HG02759 (cell line): Measurements from ENCODE around the gene TMLHE.
"Not testable (repeated sequence)": the region's sequence is repeated elsewhere in the genome, so short reads cannot be mapped to it uniquely, and the experiment has no call there.

ENCODE experiments used
- ATAC-seq: cut with Tn5 transposase; IDR thresholded peaks from one replicate; pipeline ENCODE4 v1.9.1; 2021; ENCODE audit warnings: mild to moderate bottlenecking, moderate library complexity; ENCODE audit not compliant: unreplicated experiment

The TMLHE gene

GRCh38 chrX:155505296-155505695 is 107.5 kb downstream of the TMLHE start:
- ATAC-seq = no peak

GRCh38 chrX:155495134-155495533 is 117.6 kb downstream of the TMLHE start:
- ATAC-seq = not testable (repeated sequence)

- not testable (repeated sequence) for ATAC-seq
Measured at GRCh38 chrX:155491421-155491820, 121.3 kb downstream of the TMLHE start.

- ATAC-seq = not testable (repeated sequence)
Measured at GRCh38 chrX:155477136-155477535, 135.6 kb downstream of the TMLHE start.

- peak; percentile 75 for ATAC-seq
Measured at GRCh38 chrX:155466269-155466938, 146.3 kb downstream of the TMLHE start.

GRCh38 chrX:155460501-155460900 is 152.3 kb downstream of the TMLHE start:
- ATAC-seq = not testable (repeated sequence)

GRCh38 chrX:155458471-155458870 is 154.3 kb downstream of the TMLHE start, which contains the start of gene F8A3:
TSS of gene F8A3 (minus strand) at chrX:155458620. CDS start at chrX:155458600, 20 bp downstream.
- peak; percentile 88 for ATAC-seq

GRCh38 chrX:155457761-155458447 is 154.8 kb downstream of the TMLHE start:
- ATAC-seq = peak; percentile 71

GRCh38 chrX:155441097-155441496 is 171.7 kb downstream of the TMLHE start:
- ATAC-seq = no peak
